ENCODE data around the gene PBX3. TPM values are rescaled to one million over a fixed set of nuclear protein-coding genes. Genes with fewer than 3 reads are reported as not detected.

The PBX3 gene
- 19.2 TPM for polyA plus RNA-seq (2012; ENCODE audit: low read depth, missing spikeins)

GRCh38 chr9:125747053-125747764, at the start of gene PBX3:
PBX3 (plus strand) TSS chr9:125747373.
- peak; percentile 50 for DNase-seq (ENCODE audit: insufficient read length, low spot score)
- FAIRE-seq: peak; percentile 67
- TF ChIP-seq POLR2AphosphoS5 (IDR thresholded peaks at IDR 0.05; ENCODE audit: low read depth, low read length): 0 out of 2 replicates have a peak, but pooled peaks have one; percentile 25
- no peak for TF ChIP-seq POU2F2 (IDR thresholded peaks at IDR 0.05; ENCODE audit: low read depth, low read length)

GRCh38 chr9:125699870-125700269, 47.3 kb upstream of the PBX3 start:
- no peak for DNase-seq (ENCODE audit: insufficient read length, low spot score)
- no peak for FAIRE-seq
- TF ChIP-seq POLR2AphosphoS5 (IDR thresholded peaks at IDR 0.05; ENCODE audit: low read depth, low read length) (no peak), SPI1 (IDR thresholded peaks at IDR 0.05; ENCODE audit: low read depth, low read length) (no peak), PAX5 (IDR thresholded peaks at IDR 0.05; ENCODE audit: insufficient read depth, low read length, severe bottlenecking) (no peak), TAF1 (IDR thresholded peaks at IDR 0.05; ENCODE audit: low read depth, low read length) (no peak), POLR2A (IDR thresholded peaks at IDR 0.05; ENCODE audit: low read depth, low read length) (no peak), POU2F2 (IDR thresholded peaks at IDR 0.05; ENCODE audit: low read depth, low read length) (no peak)

GRCh38 chr9:125700791-125701190, 46.4 kb upstream of the PBX3 start:
- peak; percentile 32 for DNase-seq (ENCODE audit: insufficient read length, low spot score)
- TF ChIP-seq POLR2A (IDR thresholded peaks at IDR 0.05; ENCODE audit: low read depth, low read length) (no peak), TAF1 (IDR thresholded peaks at IDR 0.05; ENCODE audit: low read depth, low read length) (0 out of 2 replicates have a peak, but pooled peaks have one; percentile 14), SPI1 (IDR thresholded peaks at IDR 0.05; ENCODE audit: low read depth, low read length) (peak; percentile 57), PAX5 (IDR thresholded peaks at IDR 0.05; ENCODE audit: insufficient read depth, low read length, severe bottlenecking) (no peak), POU2F2 (IDR thresholded peaks at IDR 0.05; ENCODE audit: low read depth, low read length) (peak; percentile 72; the same call in 1 of the 2 replicates), POLR2AphosphoS5 (IDR thresholded peaks at IDR 0.05; ENCODE audit: low read depth, low read length) (no peak)
- FAIRE-seq: peak; percentile 87

GRCh38 chr9:125701351-125701750, 45.8 kb upstream of the PBX3 start:
- no peak for DNase-seq (ENCODE audit: insufficient read length, low spot score)
- FAIRE-seq: peak; percentile 61
- TF ChIP-seq TAF1 (IDR thresholded peaks at IDR 0.05; ENCODE audit: low read depth, low read length): no peak
- TF ChIP-seq POLR2AphosphoS5 (IDR thresholded peaks at IDR 0.05; ENCODE audit: low read depth, low read length): no peak
- TF ChIP-seq POU2F2 (IDR thresholded peaks at IDR 0.05; ENCODE audit: low read depth, low read length): no peak
- TF ChIP-seq SPI1 (IDR thresholded peaks at IDR 0.05; ENCODE audit: low read depth, low read length): no peak
- no peak for TF ChIP-seq PAX5 (IDR thresholded peaks at IDR 0.05; ENCODE audit: insufficient read depth, low read length, severe bottlenecking)
- TF ChIP-seq POLR2A (IDR thresholded peaks at IDR 0.05; ENCODE audit: low read depth, low read length): no peak

- DNase-seq (ENCODE audit: insufficient read length, low spot score) (no peak), FAIRE-seq (no peak)
Observed at GRCh38 chr9:125703662-125704061, 43.5 kb upstream of the PBX3 start.

GRCh38 chr9:125705893-125706292, 41.3 kb upstream of the PBX3 start:
- TF ChIP-seq POU2F2 (IDR thresholded peaks at IDR 0.05; ENCODE audit: low read depth, low read length): no peak
- TF ChIP-seq POLR2AphosphoS5 (IDR thresholded peaks at IDR 0.05; ENCODE audit: low read depth, low read length): no peak
- no peak for TF ChIP-seq TAF1 (IDR thresholded peaks at IDR 0.05; ENCODE audit: low read depth, low read length)
- TF ChIP-seq SPI1 (IDR thresholded peaks at IDR 0.05; ENCODE audit: low read depth, low read length): no peak
- no peak for TF ChIP-seq PAX5 (IDR thresholded peaks at IDR 0.05; ENCODE audit: insufficient read depth, low read length, severe bottlenecking)
- TF ChIP-seq POLR2A (IDR thresholded peaks at IDR 0.05; ENCODE audit: low read depth, low read length): no peak
- FAIRE-seq (no peak), DNase-seq (ENCODE audit: insufficient read length, low spot score) (no peak)

More at GRCh38 chr9:125703662-125704061, 43.5 kb upstream of the PBX3 start:
- no peak for TF ChIP-seq TAF1 (IDR thresholded peaks at IDR 0.05; ENCODE audit: low read depth, low read length)
- no peak for TF ChIP-seq SPI1 (IDR thresholded peaks at IDR 0.05; ENCODE audit: low read depth, low read length)
- TF ChIP-seq PAX5 (IDR thresholded peaks at IDR 0.05; ENCODE audit: insufficient read depth, low read length, severe bottlenecking): no peak
- no peak for TF ChIP-seq POU2F2 (IDR thresholded peaks at IDR 0.05; ENCODE audit: low read depth, low read length)
- no peak for TF ChIP-seq POLR2A (IDR thresholded peaks at IDR 0.05; ENCODE audit: low read depth, low read length)
- no peak for TF ChIP-seq POLR2AphosphoS5 (IDR thresholded peaks at IDR 0.05; ENCODE audit: low read depth, low read length)

- TF ChIP-seq PAX5 (IDR thresholded peaks at IDR 0.05; ENCODE audit: insufficient read depth, low read length, severe bottlenecking) (no peak), POLR2A (IDR thresholded peaks at IDR 0.05; ENCODE audit: low read depth, low read length) (peak; percentile 88), POU2F2 (IDR thresholded peaks at IDR 0.05; ENCODE audit: low read depth, low read length) (peak; percentile 46; the same call in 1 of the 2 replicates), POLR2AphosphoS5 (IDR thresholded peaks at IDR 0.05; ENCODE audit: low read depth, low read length) (peak; percentile 83), TAF1 (IDR thresholded peaks at IDR 0.05; ENCODE audit: low read depth, low read length) (peak; percentile 53; the same call in 1 of the 2 replicates), SPI1 (IDR thresholded peaks at IDR 0.05; ENCODE audit: low read depth, low read length) (0 out of 2 replicates have a peak, but pooled peaks have one; percentile 9)
- DNase-seq (ENCODE audit: insufficient read length, low spot score) (peak; percentile 93), FAIRE-seq (peak; percentile 85)
Observed at GRCh38 chr9:125706651-125707471, 40.3 kb upstream of the PBX3 start, which contains the start of gene MAPKAP1. MAPKAP1 (minus strand) TSS chr9:125707208; CDS start chr9:125672574, 34,634 bp downstream.

- DNase-seq (ENCODE audit: insufficient read length, low spot score) (no peak), FAIRE-seq (no peak)
- TF ChIP-seq POLR2AphosphoS5 (IDR thresholded peaks at IDR 0.05; ENCODE audit: low read depth, low read length) (no peak), PAX5 (IDR thresholded peaks at IDR 0.05; ENCODE audit: insufficient read depth, low read length, severe bottlenecking) (no peak), SPI1 (IDR thresholded peaks at IDR 0.05; ENCODE audit: low read depth, low read length) (no peak), POLR2A (IDR thresholded peaks at IDR 0.05; ENCODE audit: low read depth, low read length) (no peak), TAF1 (IDR thresholded peaks at IDR 0.05; ENCODE audit: low read depth, low read length) (no peak), POU2F2 (IDR thresholded peaks at IDR 0.05; ENCODE audit: low read depth, low read length) (no peak)
Observed at GRCh38 chr9:125707472-125707804, 39.7 kb upstream of the PBX3 start.
